Kidney (tissue), 14 donors: ENCODE measurements around the gene CCN6. TPM values are rescaled to one million over a fixed set of nuclear protein-coding genes. Genes with fewer than 3 reads are reported as not detected.

Experiments used
- DNase-seq, 5 donors: peaks; one replicate each; pipeline ENCODE4 v3.0.0-alpha.2; 2013 to 2020
- FAIRE-seq: peaks from 2 replicates; lab custom pipeline; 2012; peaks lifted over from hg19 to GRCh38; lab: Jason Lieb, UNC
- H3K27ac ChIP-seq, 2 donors: one replicate each; pipeline ENCODE4 v1.7.0; 2013; ENCODE audit warnings: low read depth in 2 of 2, low read length in 2 of 2, inconsistent platforms in 1 of 2
- H3K27me3 ChIP-seq: one replicate; pipeline ENCODE4 v1.7.1; 2013; ENCODE audit warnings: low read length, inconsistent platforms; ENCODE audit not compliant: control insufficient read depth, insufficient read depth
- H3K36me3 ChIP-seq, 3 donors: one replicate each; pipeline versions ENCODE4 v1.7.0 to v1.7.1; 2013; ENCODE audit warnings: low read length in 3 of 3, control low read depth in 1 of 3, inconsistent platforms in 1 of 3; ENCODE audit not compliant: insufficient read depth in 3 of 3, control insufficient read depth in 2 of 3
- H3K4me1 ChIP-seq, 3 donors: one replicate each; pipeline versions ENCODE4 v1.7.0 to v1.7.1; 2013; ENCODE audit warnings: low read length in 3 of 3, inconsistent platforms in 1 of 3, low read depth in 1 of 3; ENCODE audit not compliant: control insufficient read depth in 2 of 3, insufficient read depth in 2 of 3
- H3K4me3 ChIP-seq, 3 donors: one replicate each; pipeline versions ENCODE4 v1.7.0 to v1.8.1; 2013; ENCODE audit warnings: low read length in 3 of 3, control low read depth in 1 of 3, inconsistent platforms in 1 of 3
- H3K9ac ChIP-seq, 3 donors: one replicate each; pipeline versions ENCODE4 v1.7.0 to v1.7.1; 2013; ENCODE audit warnings: low read length in 3 of 3, control low read depth in 1 of 3, inconsistent platforms in 1 of 3
- H3K9me3 ChIP-seq, 3 donors: one replicate each; pipeline versions ENCODE4 v1.7.0 to v1.7.1; 2013; ENCODE audit warnings: low read length in 3 of 3, control low read depth in 1 of 3, inconsistent platforms in 1 of 3; ENCODE audit not compliant: control insufficient read depth in 2 of 3, insufficient read depth in 1 of 3
- intact Hi-C: fragments of 100-400 bp; cut with DNase I; formaldehyde crosslinking; loops from one replicate; pipeline ENCODE4 v1.11.1; 2022
- polyA plus RNA-seq: library from polyadenylated mRNA; stranded (reverse); fragments of 350-450 nt; fragmentation: Illumina TruSeq; extraction: RNeasy Lipid Tissue Mini Kit (QIAGEN cat#74804); gene quantifications from one replicate; pipeline ENCODE4 v1.2.3, GENCODE V29; 2014; ENCODE audit warnings: low read depth, low replicate concordance; ENCODE audit not compliant: insufficient read depth
- total RNA-seq: library from RNA; stranded (reverse); fragmentation: NEBNext Ultra II Directional; extraction: Animal tissue kit (Norgen Biotek cat#: 25700); gene quantifications from one replicate; pipeline ENCODE4 v1.2.1, GENCODE V29; 2021
- TF ChIP-seq, protein P1 (sequence below): IDR thresholded peaks from 3 replicates; pipeline ENCODE4 v1.5.1; 2012; ENCODE audit warnings: mild to moderate bottlenecking, moderate library complexity, borderline replicate concordance; ENCODE audit not compliant: insufficient read depth; ENCODE audit errors: extremely low read depth
- donor health status: control.
- donor health status: control.
- donor health status: control.
- donor health status: control.
- donor health status: control.
- donor health status: DM: yes; HTN: yes; CAD: no.
- donor health status: Normal renal cell carcinoma (clear cell type).

The CCN6 gene
- total and polyA plus RNA-seq, 2 donors from 2014 or later: 6.7 to 8.4 TPM

DNA sequence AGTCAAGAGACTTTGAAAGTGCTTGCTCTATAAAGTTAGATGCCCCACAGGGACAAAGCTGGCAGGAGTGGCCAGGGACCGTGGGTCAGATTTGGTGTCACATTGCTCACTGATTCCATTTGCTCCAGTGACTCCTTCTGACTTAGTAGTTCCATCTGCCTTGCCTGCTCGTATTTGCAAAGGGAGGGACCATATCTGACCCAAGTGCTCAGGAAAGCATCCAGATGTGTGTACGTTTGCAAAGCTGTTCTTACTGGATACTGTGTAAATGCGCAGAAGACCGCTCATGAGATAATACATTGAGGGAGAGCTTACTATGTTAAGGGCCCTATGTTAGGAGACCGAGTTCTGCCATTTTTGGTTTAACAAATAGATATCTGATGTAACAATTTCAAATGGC, 21.2 kb upstream of the CCN6 start:
- Histone ChIP-seq H3K27ac (no peak overlapping the region), H3K9ac (no peak overlapping the region), H3K9me3 (no peaks in the 10 kb centered on the region), H3K27me3 (no peaks in the 10 kb centered on the region), H3K4me3 (no peak overlapping the region), H3K36me3 (no peaks in the 10 kb centered on the region), H3K4me1 (peaks cover 0 to 15% (median 12%) of the 10 kb centered on the region in 3 donors)
- DNase-seq (no peak), FAIRE-seq (no peak)
- TF ChIP-seq, protein P1, sequence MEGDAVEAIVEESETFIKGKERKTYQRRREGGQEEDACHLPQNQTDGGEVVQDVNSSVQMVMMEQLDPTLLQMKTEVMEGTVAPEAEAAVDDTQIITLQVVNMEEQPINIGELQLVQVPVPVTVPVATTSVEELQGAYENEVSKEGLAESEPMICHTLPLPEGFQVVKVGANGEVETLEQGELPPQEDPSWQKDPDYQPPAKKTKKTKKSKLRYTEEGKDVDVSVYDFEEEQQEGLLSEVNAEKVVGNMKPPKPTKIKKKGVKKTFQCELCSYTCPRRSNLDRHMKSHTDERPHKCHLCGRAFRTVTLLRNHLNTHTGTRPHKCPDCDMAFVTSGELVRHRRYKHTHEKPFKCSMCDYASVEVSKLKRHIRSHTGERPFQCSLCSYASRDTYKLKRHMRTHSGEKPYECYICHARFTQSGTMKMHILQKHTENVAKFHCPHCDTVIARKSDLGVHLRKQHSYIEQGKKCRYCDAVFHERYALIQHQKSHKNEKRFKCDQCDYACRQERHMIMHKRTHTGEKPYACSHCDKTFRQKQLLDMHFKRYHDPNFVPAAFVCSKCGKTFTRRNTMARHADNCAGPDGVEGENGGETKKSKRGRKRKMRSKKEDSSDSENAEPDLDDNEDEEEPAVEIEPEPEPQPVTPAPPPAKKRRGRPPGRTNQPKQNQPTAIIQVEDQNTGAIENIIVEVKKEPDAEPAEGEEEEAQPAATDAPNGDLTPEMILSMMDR: no peak
- intact Hi-C loops: no loop called here

DNA sequence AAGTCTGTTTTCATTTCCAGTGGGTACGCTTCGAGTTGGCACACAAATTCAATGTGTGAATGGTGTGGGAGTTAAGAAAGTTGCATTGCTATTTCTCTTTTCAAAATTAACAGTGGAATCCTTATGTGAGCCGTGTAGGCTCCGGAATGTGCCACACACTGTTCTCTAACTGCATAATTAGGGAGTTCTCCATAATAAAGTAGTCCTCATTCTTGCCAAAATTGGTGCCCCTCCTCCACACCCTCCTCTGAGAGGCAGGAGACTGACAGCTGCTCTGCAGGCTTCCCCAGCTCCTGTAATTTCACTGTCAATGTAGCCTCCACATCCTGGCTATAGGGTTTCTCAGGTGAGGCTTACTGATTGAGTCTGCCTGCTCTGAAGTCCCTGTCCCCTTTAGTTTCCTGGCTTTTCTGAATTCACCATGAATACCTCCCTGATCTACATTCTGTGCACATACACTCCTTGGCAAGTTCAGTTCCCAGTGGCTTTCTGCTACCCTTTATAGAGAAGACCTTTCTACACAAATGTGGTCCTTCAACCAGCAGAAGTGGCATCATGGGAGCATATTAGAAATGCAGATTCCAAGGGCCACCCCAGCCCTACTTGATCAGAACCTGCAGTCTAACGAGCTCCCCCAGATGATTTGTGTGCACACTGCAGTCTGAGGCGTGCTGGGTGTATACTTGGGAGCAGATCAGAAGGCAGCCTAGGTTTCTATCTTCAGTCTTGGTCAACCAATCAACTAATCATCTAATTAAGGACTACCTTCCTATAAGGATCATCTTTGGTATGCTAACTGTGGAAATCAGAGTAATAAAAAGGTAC, 19.9 kb upstream of the CCN6 start:
- H3K9ac ChIP-seq: no peak overlapping the region
- H3K9me3 ChIP-seq: no peaks in the 10 kb centered on the region
- H3K27me3 ChIP-seq: no peaks in the 10 kb centered on the region
- DNase-seq (no peak), FAIRE-seq (no peak)
- no peak overlapping the region for H3K27ac ChIP-seq
- intact Hi-C loops: no loop called here
- peaks cover 0 to 15% (median 8%) of the 10 kb centered on the region in 3 donors for H3K4me1 ChIP-seq
- TF ChIP-seq, protein P1: no peak
- no peak overlapping the region for H3K4me3 ChIP-seq
- no peaks in the 10 kb centered on the region for H3K36me3 ChIP-seq

DNA sequence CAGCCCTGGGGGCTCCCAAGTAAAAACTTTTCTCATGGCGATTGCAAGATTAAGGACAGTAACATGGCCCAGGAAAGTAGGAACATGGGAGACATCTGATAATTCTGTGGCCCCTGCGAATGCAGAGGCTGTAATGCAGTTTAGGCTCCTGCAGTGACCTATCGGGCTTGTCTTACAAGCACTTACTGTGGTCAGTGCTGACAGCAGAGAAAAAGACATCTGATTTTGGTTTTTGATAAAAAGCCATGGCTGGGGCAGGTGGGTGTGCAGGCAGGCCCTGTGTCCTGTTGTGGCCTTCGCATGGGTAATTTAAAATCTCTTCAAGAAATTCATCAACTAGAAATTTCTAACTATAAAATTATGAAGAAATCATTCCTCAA, 19.3 kb upstream of the CCN6 start:
- DNase-seq (no peak), FAIRE-seq (no peak)
- H3K27me3 ChIP-seq: no peaks in the 10 kb centered on the region
- H3K36me3 ChIP-seq: no peaks in the 10 kb centered on the region
- H3K27ac ChIP-seq: no peak overlapping the region
- peaks cover 0 to 12% (median 8%) of the 10 kb centered on the region in 3 donors for H3K4me1 ChIP-seq
- H3K9me3 ChIP-seq: no peaks in the 10 kb centered on the region
- intact Hi-C loops: no loop called here
- no peak overlapping the region for H3K9ac ChIP-seq
- TF ChIP-seq, protein P1: no peak
- no peak overlapping the region for H3K4me3 ChIP-seq
